GM10248 (cell line): ENCODE results near the gene SGIP1.
"Not testable (repeated sequence)": the region's sequence is repeated elsewhere in the genome, so short reads cannot be mapped to it uniquely, and the experiment has no call there.

Experiments
- CTCF ChIA-PET: fragments of 300-600 bp; sonication (Branson Sonifier 250); formaldehyde crosslinking; extraction: SDS; loops from one replicate; lab custom pipeline; 2021; ENCODE audit warnings: antibody characterized with exemption; lab: Yijun Ruan, JAX
- POLR2A ChIA-PET: fragments of 350-650 bp; sonication (Branson Sonifier 250); formaldehyde crosslinking; extraction: SDS; loops from one replicate; lab custom pipeline; 2020; ENCODE audit warnings: antibody characterized with exemption; lab: Yijun Ruan, JAX
- DNase-seq: peaks from one replicate; pipeline ENCODE4 v3.0.0; 2012; ENCODE audit errors: extremely low spot score
- TF ChIP-seq, protein P1 (sequence below): IDR thresholded peaks from 2 replicates; pipeline ENCODE4 v1.5.1; 2012; ENCODE audit warnings: mild to moderate bottlenecking, low read depth; ENCODE audit errors: extremely low read depth, missing control alignments, control extremely low read depth

Gene SGIP1

DNA sequence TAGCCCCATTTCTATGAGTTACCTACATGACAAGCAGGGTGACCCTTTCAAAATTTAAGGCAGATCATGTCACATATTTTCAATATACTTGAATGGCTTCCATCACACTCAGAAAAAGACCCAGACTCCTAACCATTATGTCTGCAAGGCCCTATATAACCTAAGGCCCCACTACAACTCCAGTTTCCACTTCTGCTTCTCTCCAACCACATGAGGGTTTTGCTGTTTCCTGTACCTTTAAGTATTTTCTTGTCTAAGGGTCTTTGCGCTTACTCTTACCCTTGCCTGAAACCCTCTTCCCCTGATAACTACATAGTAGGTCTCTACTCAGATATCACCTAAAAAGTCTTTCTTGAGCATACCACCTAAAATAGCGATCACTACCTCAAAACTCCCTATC is 46.1 kb downstream of the SGIP1 start:
- no peak for DNase-seq
- TF ChIP-seq, protein P1, sequence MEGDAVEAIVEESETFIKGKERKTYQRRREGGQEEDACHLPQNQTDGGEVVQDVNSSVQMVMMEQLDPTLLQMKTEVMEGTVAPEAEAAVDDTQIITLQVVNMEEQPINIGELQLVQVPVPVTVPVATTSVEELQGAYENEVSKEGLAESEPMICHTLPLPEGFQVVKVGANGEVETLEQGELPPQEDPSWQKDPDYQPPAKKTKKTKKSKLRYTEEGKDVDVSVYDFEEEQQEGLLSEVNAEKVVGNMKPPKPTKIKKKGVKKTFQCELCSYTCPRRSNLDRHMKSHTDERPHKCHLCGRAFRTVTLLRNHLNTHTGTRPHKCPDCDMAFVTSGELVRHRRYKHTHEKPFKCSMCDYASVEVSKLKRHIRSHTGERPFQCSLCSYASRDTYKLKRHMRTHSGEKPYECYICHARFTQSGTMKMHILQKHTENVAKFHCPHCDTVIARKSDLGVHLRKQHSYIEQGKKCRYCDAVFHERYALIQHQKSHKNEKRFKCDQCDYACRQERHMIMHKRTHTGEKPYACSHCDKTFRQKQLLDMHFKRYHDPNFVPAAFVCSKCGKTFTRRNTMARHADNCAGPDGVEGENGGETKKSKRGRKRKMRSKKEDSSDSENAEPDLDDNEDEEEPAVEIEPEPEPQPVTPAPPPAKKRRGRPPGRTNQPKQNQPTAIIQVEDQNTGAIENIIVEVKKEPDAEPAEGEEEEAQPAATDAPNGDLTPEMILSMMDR, result no peak
- POLR2A ChIA-PET, result no interaction called here
- CTCF ChIA-PET, result no interaction called here

DNA sequence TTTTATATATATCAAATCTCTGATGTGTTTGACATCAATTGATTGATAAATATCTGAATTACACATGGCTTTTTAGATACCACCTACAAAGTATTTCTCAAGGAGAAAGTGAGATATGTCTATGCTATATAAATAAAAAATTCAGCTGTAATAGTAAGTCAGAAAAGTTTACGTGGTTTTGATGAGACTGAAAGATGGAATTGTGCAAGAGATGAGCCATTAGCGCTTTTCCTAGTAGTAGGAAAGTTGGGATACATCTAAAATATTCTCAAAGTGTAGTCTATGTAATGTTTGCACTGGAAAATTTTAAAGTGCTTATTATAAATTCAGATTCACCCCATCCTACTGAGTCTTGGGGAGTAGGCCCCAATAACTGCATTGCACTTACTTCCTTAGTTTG is 49.1 kb downstream of the SGIP1 start:
- ChIA-PET CTCF (no interaction called here), POLR2A (no interaction called here)
- TF ChIP-seq, protein P1, result no peak
- no peak for DNase-seq

DNA sequence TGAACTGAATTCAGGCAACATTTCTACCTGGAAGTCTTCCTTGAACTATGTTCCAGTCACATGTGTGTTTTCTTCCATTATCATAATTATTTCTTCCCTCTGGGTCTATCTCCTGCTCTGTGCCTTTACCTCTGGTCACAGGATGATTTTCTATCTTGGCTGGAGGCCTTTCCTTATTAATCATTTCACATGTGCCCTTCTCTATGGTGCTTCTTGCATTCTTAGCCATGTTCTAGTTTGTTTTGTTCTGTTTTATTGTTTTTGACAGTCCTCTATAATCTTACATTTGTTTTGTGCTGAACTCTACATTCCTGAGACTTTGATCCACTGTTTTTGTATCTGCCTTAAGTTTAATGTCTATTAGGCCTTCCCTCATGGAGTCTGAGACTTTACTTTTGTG is 51.0 kb downstream of the SGIP1 start:
- DNase-seq, result no peak
- CTCF ChIA-PET, result interaction anchor here (1.3 kb wide), 2 partner anchors 8 to 11 kb away, joined by 4 to 5 read pairs; no protein-coding TSS in a partner anchor
- POLR2A ChIA-PET, result no interaction called here
- TF ChIP-seq, protein P1, result no peak

DNA sequence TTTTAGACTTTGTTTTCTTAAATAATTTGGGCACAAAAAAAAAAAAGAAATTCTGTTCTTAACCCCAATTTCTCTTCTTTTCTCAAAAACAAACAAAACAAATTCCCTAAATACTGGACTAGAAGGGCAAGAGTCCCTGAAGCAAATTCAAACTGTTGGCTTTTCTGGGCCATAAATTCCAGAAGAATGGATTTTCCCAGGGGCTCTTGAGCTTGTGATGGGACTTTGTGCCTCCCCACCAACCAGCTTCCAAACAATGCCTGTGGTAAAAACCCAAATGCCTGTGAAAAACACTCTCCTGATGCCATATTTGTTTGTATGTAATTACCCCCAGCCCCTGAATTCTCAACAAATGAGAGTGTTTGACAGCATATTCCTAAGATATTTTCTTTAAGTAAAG is 55.4 kb downstream of the SGIP1 start:
- no peak for DNase-seq
- TF ChIP-seq, protein P1, result no peak
- CTCF ChIA-PET, result no interaction called here
- POLR2A ChIA-PET, result no interaction called here

DNA sequence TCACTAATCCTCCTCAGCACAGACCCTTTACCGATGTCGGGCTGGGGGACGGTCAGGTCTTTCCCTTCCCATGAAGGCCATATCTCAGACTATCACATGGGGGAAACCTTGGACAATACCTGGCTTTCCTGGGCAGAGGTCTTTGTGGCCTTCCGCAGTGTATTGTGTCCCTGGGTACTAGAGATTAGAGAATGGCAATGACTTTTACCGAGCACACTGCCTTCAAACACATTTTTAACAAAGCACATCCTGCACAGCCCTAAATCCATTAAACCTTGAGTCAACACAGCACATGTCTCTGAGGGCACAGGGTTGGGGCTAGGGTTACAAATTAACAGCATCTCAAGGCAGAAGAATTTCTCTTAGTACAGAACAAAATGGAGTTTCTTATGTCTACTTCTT is 58.2 kb downstream of the SGIP1 start:
- DNase-seq, CTCF ChIA-PET, POLR2A ChIA-PET: not testable (repeated sequence)

DNA sequence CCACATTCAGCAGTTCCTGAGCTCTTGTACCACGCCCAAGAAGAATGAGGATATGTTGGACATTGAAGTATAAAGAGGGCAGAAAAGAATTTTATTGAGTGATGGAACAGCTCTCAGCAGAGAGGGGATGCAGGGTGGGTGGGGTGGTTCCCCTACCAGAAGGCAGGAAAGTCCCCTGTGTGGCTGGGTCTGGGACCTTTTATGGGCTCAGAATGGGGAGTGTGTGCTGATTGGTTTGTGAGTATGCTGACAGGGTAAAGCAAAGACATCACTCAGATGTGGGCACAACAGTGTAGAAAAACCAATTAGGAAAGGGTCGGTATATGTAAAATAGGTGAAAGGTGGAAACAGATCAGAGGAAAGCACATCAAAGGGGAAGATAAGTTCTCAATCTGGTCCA is 62.2 kb downstream of the SGIP1 start:
- TF ChIP-seq, protein P1, result no peak
- POLR2A ChIA-PET, result no interaction called here
- no peak for DNase-seq
- CTCF ChIA-PET, result interaction anchor here (1.6 kb wide), 1 partner anchor 22 kb away, joined by 5 read pairs; no protein-coding TSS in a partner anchor

DNA sequence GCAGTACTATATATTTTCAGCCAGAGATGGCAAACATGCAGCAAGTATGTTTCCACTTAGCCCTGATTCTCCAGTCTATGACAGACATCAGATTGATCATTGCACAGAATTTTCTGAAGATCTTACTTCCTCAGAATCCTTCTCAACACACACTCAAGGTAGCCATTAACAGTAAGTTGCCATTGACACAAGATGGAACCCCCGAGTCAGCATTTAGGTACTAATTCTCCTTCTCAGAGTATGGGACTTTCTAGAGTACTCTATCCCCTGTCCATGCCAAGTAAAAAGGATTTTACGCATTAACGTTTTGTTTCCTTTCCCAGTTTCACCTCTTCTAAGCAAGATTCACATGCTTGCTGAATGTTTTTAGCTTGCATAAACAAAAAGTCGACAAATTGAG is 63.5 kb downstream of the SGIP1 start:
- POLR2A ChIA-PET, result no interaction called here
- TF ChIP-seq, protein P1, result no peak
- CTCF ChIA-PET, result no interaction called here
- no peak for DNase-seq
